ENCODE measurements around the gene CDKN1A. TPM values are rescaled to one million over a fixed set of nuclear protein-coding genes. Genes with fewer than 3 reads are reported as not detected.
A peak's percentile ranks its signal among the peaks of the same experiment; 100 is the strongest.

CDKN1A gene
- total RNA-seq, 1 donor from 2014 or later: 151 TPM

DNA sequence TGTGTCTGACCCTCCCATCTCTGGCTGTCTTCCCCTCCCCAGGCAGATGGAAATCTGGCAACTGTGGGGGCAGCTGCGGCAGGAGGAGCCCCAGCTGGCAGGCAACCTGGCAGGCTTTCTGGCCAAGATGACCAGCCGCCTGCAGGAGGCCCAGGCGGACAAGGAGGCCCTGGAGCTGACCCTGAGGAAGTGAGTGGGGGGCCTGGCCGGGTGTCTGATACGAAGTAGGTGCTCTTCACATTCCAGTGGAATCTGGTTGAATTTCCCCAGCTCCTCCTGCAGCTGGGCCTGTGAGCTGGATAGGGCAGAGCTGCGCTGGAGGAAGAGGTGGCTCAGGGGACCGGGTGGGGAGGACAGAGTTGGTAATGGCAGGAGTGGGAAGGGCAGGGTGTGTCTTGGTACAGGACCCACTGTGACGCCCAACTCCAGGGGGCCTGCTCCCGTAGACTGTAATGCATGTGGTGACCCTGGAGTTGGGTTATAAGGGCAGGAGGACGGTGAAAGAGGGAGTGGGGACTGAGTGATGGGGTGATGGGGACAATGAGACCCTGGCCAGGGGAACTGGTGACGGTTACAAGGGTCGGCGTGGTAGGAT lies 38.8 kb downstream of the CDKN1A start:
- no peak overlapping the region for H3K27ac ChIP-seq
- no peaks in the 10 kb centered on the region for H3K27me3 ChIP-seq
- ATAC-seq (no peak), DNase-seq (peak; percentile 48)
- no peak overlapping the region for H3K4me3 ChIP-seq
- intact Hi-C loops (cut with DNase I): no loop called here
- H3K36me3 ChIP-seq: no peaks in the 10 kb centered on the region
- no peaks in the 10 kb centered on the region for H3K4me1 ChIP-seq
- no peaks in the 10 kb centered on the region for H3K9me3 ChIP-seq
- TF ChIP-seq, protein P1, sequence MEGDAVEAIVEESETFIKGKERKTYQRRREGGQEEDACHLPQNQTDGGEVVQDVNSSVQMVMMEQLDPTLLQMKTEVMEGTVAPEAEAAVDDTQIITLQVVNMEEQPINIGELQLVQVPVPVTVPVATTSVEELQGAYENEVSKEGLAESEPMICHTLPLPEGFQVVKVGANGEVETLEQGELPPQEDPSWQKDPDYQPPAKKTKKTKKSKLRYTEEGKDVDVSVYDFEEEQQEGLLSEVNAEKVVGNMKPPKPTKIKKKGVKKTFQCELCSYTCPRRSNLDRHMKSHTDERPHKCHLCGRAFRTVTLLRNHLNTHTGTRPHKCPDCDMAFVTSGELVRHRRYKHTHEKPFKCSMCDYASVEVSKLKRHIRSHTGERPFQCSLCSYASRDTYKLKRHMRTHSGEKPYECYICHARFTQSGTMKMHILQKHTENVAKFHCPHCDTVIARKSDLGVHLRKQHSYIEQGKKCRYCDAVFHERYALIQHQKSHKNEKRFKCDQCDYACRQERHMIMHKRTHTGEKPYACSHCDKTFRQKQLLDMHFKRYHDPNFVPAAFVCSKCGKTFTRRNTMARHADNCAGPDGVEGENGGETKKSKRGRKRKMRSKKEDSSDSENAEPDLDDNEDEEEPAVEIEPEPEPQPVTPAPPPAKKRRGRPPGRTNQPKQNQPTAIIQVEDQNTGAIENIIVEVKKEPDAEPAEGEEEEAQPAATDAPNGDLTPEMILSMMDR (IDR thresholded peaks at IDR 0.05): no peak

DNA sequence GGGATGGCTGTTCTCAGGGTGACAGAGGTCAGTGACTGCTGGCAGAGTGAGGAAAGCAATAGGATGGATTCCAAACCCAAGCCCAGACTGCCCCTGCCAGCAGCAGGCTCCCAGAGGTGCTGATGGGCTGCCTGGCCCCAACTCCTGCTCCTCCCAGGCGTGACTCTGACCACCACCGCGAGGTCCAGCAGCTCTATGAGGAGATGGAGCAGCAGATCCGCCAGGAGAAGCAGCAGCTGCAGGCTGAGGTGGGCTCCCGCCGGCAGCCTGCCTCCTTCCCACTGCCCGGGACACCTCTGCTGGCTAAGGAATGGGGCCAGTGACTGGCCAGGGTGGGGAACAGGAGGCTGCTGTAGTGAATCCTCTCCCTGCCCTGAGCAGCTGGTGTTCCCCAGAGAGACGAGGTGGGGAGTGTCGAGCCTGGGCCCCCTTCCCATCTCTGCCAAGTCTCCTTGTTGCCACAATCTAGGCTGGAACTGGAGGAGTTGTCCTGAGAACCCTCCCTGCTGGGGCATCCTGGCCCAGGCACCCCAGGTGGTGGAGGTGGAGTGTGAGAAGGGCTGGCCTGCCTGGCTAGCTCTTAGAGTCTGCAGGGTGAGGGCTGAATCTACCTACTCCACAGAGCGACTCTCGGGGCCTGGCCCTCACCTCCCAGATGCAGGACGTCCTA lies 39.5 kb downstream of the CDKN1A start:
- Histone ChIP-seq H3K9me3 (no peaks in the 10 kb centered on the region), H3K27me3 (no peaks in the 10 kb centered on the region), H3K4me3 (no peak overlapping the region), H3K36me3 (no peaks in the 10 kb centered on the region), H3K4me1 (no peaks in the 10 kb centered on the region), H3K27ac (no peak overlapping the region)
- intact Hi-C loops (cut with DNase I): no loop called here
- TF ChIP-seq, protein P1 (IDR thresholded peaks at IDR 0.05): no peak
- DNase-seq (peak; percentile 49), ATAC-seq (no peak)

DNA sequence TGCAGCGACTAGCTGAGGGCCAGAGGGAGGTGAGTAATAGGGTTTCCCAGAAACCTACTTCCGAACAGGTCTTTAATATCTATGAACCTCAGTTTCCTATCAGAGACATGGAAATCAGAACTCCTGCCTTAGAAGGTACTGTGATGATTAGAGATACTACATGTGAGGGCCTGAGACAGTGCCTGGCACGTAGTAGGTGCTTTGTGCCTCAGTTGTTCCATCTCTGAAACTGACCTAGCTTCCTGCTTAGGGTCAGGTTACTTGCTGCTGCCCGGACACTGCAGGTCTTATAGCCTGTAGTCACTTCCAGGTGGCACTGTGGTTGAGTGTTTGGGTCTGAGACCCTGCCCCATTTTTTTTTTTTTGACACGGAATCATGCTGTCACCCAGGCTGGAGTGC lies 40.0 kb downstream of the CDKN1A start:
- Histone ChIP-seq H3K4me1 (no peaks in the 10 kb centered on the region), H3K36me3 (no peaks in the 10 kb centered on the region), H3K27ac (no peak overlapping the region), H3K9me3 (no peaks in the 10 kb centered on the region), H3K27me3 (no peaks in the 10 kb centered on the region), H3K4me3 (no peak overlapping the region)
- DNase-seq: no peak
- TF ChIP-seq, protein P1 (IDR thresholded peaks at IDR 0.05): no peak
- intact Hi-C loops (cut with DNase I): no loop called here
- ATAC-seq: no peak

DNA sequence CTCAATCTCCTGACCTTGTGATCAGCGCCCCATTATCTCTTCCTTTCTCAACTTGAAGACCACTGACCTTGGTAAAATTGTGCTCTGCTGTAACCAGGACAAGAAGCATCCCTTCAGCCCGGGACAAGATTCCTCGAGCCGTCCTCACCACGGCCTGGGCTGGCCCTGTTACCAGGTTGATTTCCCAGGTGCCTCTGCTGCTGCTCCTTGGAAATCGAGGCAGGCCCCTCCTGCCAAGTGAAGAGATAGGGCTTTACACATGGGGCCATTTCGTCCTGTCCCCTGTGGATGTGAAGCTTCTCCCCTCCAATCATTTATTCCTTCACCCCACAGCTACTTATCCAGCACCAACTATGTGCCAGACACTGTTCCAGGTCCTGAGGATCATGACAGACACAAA lies 40.6 kb downstream of the CDKN1A start:
- no peak overlapping the region for H3K4me3 ChIP-seq
- H3K9me3 ChIP-seq: no peaks in the 10 kb centered on the region
- H3K4me1 ChIP-seq: no peaks in the 10 kb centered on the region
- no peak overlapping the region for H3K27ac ChIP-seq
- TF ChIP-seq, protein P1 (IDR thresholded peaks at IDR 0.05): no peak
- DNase-seq: peak; percentile 33
- H3K27me3 ChIP-seq: no peaks in the 10 kb centered on the region
- no peak for ATAC-seq
- intact Hi-C loops (cut with DNase I): no loop called here
- H3K36me3 ChIP-seq: no peaks in the 10 kb centered on the region

DNA sequence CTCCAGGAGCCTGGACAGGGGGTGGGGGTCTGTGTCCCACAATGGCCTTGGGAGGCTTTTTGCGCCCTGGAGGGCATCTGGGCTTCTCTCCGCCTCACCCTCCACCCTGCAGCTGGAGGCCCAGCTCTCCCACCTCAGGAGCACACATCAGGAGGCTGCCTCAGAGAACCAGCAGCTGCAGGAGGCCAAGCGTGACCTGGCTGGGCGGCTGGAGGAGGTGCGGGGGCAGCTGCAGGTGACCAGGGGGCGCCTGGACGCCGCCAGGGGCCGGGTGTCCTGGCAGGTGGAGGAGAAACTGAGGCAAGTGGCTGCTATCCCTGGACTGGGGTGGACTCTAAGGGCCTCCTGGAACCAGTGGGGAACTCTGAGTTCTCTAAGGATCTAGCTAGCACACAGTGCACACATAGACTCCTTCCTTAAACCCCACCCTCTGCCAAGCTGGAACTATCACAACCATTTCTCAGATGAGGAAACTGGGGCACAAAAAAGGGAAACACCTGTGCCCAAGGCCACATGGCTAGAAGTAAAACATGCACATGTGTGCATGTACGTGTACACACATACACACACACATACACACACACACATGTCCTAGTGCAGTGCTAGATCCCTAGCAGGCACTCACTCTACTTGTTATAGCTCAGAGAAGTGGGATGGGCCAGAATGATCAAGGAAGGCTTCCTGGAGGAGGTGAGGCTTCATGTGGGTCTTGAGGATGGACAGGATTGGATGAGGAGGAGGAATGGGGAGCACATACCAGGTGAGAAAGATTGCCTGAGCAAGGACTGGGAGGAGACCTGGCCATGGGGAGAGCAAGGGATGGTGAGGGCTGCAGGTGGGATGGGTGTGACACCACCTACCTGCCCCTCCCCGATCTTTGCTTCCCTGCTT lies 42.0 kb downstream of the CDKN1A start:
- no peaks in the 10 kb centered on the region for H3K9me3 ChIP-seq
- ATAC-seq (no peak), DNase-seq (peak; percentile 54)
- H3K27ac ChIP-seq: no peak overlapping the region
- no peaks in the 10 kb centered on the region for H3K27me3 ChIP-seq
- no peaks in the 10 kb centered on the region for H3K4me1 ChIP-seq
- intact Hi-C loops (cut with DNase I): no loop called here
- TF ChIP-seq, protein P1 (IDR thresholded peaks at IDR 0.05): no peak
- no peaks in the 10 kb centered on the region for H3K36me3 ChIP-seq
- H3K4me3 ChIP-seq: no peak overlapping the region
